ENCODE data around the gene KASH5. TPM values are rescaled to one million over a fixed set of nuclear protein-coding genes. Genes with fewer than 3 reads are reported as not detected.

Gene KASH5
- total RNA-seq, 2 donors from 2014 or later, result not detected

DNA sequence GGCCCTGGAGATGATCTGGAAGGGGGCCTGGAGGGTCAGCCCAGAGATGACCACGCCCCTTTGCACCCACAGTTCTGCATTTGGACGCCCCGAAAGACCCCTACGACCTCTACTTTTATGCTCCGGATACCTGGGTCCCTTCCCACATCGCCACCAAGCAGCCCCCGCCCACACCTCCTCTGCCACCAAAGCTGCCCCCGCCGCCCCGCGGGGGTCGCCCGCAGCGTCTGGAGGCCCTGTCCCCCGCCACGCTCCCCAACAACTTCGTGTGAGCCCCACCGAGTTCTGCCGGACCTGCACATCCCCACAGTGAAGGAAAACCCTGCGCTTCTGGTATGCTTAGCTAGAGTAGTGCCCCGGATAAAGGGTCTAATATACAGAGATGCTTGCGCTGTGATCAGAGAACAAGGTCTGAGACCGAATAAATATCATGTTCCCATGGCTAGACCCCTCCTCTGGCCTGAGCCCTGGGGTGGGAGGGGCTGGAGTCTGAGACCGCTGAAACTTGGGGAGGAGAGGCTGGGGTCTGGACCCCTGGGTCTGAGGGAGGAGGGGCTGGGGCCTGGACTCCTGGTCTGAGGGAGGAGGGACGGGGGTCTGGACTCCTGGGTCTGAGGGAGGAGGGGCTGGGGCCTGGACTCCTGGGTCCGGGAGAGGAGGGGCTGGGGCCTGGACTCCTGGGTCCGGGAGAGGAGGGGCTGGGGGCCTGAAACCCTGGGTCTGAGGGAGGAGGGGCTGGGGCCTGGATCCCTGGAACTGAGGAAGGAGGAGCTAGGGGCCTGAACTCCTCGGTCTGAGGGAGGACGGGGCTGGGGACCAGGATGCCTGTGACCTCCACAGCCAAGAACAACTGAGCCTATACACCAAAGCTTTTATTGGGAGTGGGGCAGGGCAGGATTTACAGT lies 40.8 kb downstream of the KASH5 start:
- no peak for DNase-seq
- ATAC-seq, result no peak
- intact Hi-C loops (cut with DNase I), result no loop called here

GRCh38 chr19:49430172-49430677 lies 42.2 kb downstream of the KASH5 start:
- DNase-seq, result no peak
- intact Hi-C loops (cut with DNase I), result no loop called here

GRCh38 chr19:49430678-49431329 lies 42.8 kb downstream of the KASH5 start:
- DNase-seq (no peak), ATAC-seq (no peak)
- intact Hi-C loops (cut with DNase I), result no loop called here

More at GRCh38 chr19:49430172-49430677, 42.2 kb downstream of the KASH5 start:
- ATAC-seq, result no peak

GRCh38 chr19:49431330-49431749 lies 43.3 kb downstream of the KASH5 start:
- ATAC-seq, result no peak
- DNase-seq, result no peak
- intact Hi-C loops (cut with DNase I), result no loop called here

DNA sequence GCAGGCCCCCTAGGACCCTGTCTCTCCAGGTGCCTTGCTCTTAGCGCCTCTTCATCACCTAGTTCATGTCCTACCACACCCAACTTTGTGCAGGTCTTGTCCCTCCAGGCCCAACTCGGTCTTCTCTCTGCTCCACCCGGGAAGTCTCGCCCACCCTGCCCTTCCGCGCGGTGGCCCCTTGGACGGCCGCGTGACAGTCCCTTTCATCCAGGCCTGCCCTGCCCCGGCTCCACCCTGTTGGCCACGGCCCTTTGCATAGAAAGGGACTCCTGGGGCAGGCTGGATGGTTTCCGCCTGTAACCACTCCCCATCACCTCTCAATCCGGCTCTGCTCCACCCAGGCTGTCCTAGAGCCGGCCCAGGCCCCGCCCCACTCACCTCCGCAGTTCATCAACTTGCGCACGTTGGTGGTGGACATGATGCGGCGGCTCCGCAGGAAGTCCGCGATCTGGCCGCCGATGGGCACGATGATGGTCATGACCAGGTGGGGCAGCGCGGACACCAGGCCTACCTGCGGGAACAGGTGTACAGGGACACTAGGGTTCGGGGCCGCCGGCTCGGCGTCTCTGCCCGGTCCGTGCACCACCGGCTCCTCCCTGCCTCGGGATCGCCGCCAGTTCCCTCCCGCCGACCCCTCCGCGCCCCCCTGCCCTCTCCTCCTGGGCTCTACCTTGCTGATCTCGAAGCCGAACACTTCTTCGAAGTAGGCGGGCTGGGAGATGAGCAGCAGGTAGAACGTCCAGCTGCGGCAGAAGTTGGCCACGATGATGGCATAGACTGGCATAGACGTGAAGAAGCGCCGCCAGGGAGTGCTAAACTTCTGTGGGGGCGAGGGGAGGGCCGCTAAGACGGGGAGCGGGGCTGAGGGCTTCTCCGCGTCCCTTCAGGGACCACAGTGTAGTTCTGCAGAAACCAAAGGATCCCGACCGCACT lies 44.4 kb downstream of the KASH5 start:
- ATAC-seq (no peak), DNase-seq (no peak)
- intact Hi-C loops (cut with DNase I), result no loop called here

- ATAC-seq (no peak), DNase-seq (no peak)
- intact Hi-C loops (cut with DNase I), result no loop called here
Observed at GRCh38 chr19:49433240-49433901, 45.3 kb downstream of the KASH5 start.

DNA sequence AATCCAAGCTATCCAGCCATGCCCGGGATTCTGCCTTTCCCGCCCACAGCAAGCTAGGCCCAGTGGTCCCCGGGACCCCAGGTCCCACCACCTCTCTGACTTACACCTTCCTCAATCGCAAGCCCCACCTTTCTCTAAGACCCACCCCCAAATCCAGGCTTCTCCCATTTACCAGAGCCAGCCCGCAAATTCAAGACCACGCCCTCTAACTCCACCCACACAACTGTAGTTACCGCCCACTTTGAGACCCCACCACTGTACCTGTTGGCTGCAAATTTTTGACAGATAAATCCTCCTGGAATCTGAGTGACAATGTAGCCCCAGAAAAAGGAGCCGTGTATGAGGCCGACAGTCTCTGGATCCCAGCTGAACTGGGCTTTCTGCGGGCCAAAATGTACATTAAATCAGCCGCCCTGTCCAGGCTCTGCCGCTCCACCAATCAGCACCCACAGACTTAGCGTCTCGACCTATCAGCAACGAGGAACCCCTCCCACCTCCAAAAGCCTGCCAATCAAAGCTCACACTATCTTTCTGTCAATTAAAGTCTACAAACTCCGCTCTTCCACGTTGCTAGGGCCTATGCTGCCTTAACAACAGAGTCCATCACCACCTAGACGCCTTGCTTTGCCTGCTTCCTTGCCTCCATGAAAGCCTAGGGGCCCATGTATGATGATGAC lies 47.0 kb downstream of the KASH5 start:
- intact Hi-C loops (cut with DNase I), result no loop called here
- DNase-seq, result no peak
- ATAC-seq, result no peak

GRCh38 chr19:49435670-49436069 lies 47.6 kb downstream of the KASH5 start:
- DNase-seq, result no peak
- no peak for ATAC-seq
- intact Hi-C loops (cut with DNase I), result no loop called here

- intact Hi-C loops (cut with DNase I), result no loop called here
- ATAC-seq, result no peak
- DNase-seq, result no peak
Observed at GRCh38 chr19:49436381-49437017, 48.5 kb downstream of the KASH5 start.

GRCh38 chr19:49437231-49437630 lies 49.2 kb downstream of the KASH5 start:
- intact Hi-C loops (cut with DNase I), result no loop called here
- ATAC-seq (no peak), DNase-seq (no peak)

DNA sequence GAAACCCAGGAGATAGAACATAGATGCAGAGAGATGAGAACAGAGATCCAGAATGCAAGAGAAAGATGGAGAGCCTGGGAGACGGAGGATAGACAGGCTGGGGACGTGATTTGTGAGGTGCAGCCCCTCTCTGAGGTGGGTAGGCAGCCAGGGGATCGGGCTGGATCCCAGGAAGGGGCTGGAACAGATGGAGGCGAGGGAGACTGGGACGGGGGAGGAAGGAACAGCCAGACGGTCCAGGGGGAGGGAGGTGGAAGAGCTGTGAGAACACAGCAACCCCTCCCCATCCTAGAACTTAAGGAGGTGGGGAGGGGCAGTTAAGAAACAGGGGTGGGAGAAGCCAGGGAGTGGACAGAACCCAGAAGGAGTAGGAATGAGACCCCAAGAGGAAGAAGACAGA lies 50.2 kb downstream of the KASH5 start:
- ATAC-seq (no peak), DNase-seq (no peak)
- intact Hi-C loops (cut with DNase I), result no loop called here

DNA sequence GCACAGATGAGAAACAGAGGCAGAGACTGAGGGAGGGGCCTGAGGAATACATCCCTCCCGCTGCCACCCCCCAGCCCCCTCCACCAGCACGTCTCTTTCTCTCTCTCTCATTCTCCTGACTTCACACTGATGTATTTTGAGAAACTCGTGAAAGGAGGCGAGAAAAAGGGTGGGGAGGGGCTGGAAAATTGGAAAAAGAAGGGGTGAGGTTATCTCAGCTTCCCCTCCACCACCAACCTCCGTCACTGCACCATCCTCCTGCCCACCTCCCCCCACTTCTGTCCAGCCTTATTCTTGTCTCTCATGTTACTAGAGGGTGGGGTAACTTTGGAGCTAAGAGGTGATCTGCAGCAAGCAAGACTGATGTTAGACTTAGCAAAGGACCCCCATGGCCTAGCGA lies 51.8 kb downstream of the KASH5 start:
- no peak for ATAC-seq
- no peak for DNase-seq
- intact Hi-C loops (cut with DNase I), result loop anchor here (5.0 to 10.0 kb wide), 2 partner anchors 48 to 215 kb away; no protein-coding TSS in a partner anchor

GRCh38 chr19:49440439-49441209 lies 52.6 kb downstream of the KASH5 start:
- ATAC-seq (no peak), DNase-seq (no peak)
- intact Hi-C loops (cut with DNase I), result loop anchor here (5.0 to 10.0 kb wide), 2 partner anchors 48 to 216 kb away; no protein-coding TSS in a partner anchor

DNA sequence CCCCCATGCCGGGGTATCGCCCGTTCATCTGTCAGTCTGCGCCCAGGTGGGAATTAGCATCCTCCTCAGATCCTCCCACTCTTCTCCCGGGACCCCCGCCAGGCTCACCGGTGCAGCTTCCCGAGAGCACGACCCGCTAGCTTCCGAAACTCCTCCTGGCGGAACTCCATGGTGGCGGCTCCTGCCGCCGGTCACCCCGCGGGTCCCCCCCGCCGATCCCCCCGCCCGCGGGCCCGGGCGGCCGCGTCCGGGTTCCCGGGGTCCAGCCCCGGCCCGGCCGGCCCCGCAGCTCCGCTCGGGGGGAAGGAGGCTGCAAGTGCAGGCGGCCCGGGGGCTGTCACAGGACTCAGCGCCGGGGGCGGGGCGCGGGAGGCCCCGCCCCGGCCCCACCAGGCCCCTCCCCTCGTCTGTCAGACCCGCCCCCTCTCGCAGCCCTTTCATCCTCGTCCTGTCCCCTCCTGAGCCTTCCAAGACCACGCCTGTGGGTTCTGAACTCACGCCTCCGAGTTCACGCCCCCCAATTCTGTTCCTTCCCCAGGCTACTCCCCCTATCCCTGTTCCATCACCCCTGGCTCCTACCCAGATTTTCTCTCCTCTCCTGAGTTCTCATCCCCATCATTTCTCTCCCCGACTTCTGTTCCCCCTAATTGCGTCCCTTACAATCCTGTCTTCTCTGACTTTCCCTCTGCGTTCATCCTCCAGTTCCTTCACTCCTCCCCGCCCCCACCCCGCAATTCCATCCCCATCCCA lies 53.3 kb downstream of the KASH5 start, which contains the start of gene SLC17A7:
Gene SLC17A7 (minus strand): TSS at position 318 of the 750 bp plus-strand sequence. CDS start 148 bp downstream, at position 170.
- ATAC-seq (peak in 1 of 2 donors; percentile 2), DNase-seq (peak; percentile 53)
- intact Hi-C loops (cut with DNase I), result loop anchor here (5.0 to 10.0 kb wide), 2 partner anchors 49 to 217 kb away; no protein-coding TSS in a partner anchor

GRCh38 chr19:49441960-49442350 lies 53.9 kb downstream of the KASH5 start:
- intact Hi-C loops (cut with DNase I), result loop anchor here (5.0 to 10.0 kb wide), 2 partner anchors 50 to 217 kb away; no protein-coding TSS in a partner anchor
- DNase-seq, result no peak
- ATAC-seq, result no peak

DNA sequence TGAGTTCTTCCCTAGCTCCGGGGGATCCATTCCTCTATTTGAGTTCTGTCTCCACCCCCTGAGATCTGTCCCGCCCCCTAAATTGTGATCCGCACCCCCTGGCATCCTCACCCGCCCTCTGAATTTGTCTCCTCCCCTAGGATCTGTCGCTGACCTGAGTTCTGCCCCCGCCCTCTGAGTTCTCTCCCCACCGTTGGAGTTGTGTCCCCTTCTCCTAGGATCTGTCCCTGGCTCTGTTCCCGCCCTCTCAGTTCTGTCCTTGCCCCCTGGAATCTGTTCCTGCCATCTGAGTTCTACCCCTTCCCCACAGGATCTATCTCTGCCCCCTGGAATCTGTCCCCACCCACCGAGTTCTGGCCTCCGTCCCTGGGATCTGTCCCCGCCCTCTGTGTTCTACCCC lies 54.3 kb downstream of the KASH5 start:
- DNase-seq, result peak; percentile 61
- peak in 1 of 2 donors; percentile 0 for ATAC-seq
- intact Hi-C loops (cut with DNase I), result loop anchor here (5.0 to 10.0 kb wide), 2 partner anchors 50 to 218 kb away; no protein-coding TSS in a partner anchor
